ENCODE data around the gene CD248. TPM values are rescaled to one million over a fixed set of nuclear protein-coding genes. Genes with fewer than 3 reads are reported as not detected.

Gene CD248
- total RNA-seq, 4 donors from 2014 or later, result 2.6 to 36.2 (median 6.5) TPM

DNA sequence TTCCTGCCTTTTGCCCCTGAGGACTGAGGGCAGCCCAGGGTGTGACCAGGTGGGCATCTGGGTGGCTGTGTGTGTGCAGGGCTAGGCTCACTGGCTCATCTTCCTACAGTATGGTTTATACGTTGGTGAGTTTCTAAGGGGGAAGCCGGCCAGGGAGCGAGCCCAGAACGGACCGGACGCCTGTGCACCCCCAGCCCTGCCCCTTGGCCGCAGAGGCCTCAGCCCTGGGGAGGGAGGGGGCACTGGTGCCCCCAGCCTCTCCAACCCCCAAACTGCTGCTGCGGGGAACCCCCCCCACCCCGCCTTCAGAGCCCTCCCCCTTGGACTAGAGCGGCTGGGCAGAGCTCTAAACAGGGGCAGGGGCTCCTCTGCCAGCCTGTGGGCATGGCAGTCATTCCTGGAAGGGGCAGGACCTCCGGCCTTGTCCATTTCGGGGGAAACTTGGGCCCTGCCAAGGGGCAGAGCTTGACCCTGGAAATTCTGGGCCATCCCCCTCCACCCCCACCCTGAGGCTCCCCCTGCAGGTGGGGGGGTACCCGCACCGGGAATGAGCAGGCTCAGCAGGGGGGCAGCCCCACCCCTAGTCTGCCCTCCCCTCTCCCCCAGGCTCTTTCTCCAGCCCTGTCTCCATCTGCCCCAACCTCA lies 33.3 kb downstream of the CD248 start:
- intact Hi-C loops (cut with DNase I; ENCODE audit: low total_unique reads), result loop anchor here (10.0 kb wide), 1 partner anchor 59 kb away; no protein-coding TSS in a partner anchor
- WGBS, 2 donors (ENCODE audit: low coverage in 1 of 2), result 87% methylated on average over 14 of the region's 14 CpGs; no CpG with 5 or more reads in 1 of the 2 donors
- no peak for DNase-seq
- Histone ChIP-seq H3K4me1 (peaks cover 17 to 30% (median 23%) of the 10 kb centered on the region in 4 donors), H3K4me3 (no peak overlapping the region), H3K27me3 (no peaks in the 10 kb centered on the region), H3K9me3 (no peaks in the 10 kb centered on the region), H3K36me3 (no peaks in the 10 kb centered on the region), H3K27ac (no peak overlapping the region)
- TF ChIP-seq, protein P1, sequence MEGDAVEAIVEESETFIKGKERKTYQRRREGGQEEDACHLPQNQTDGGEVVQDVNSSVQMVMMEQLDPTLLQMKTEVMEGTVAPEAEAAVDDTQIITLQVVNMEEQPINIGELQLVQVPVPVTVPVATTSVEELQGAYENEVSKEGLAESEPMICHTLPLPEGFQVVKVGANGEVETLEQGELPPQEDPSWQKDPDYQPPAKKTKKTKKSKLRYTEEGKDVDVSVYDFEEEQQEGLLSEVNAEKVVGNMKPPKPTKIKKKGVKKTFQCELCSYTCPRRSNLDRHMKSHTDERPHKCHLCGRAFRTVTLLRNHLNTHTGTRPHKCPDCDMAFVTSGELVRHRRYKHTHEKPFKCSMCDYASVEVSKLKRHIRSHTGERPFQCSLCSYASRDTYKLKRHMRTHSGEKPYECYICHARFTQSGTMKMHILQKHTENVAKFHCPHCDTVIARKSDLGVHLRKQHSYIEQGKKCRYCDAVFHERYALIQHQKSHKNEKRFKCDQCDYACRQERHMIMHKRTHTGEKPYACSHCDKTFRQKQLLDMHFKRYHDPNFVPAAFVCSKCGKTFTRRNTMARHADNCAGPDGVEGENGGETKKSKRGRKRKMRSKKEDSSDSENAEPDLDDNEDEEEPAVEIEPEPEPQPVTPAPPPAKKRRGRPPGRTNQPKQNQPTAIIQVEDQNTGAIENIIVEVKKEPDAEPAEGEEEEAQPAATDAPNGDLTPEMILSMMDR (IDR thresholded peaks at IDR 0.05), result no peak
- no peak for TF ChIP-seq EP300 (IDR thresholded peaks at IDR 0.05; ENCODE audit: low read depth)
- no peak for TF ChIP-seq POLR2AphosphoS5 (IDR thresholded peaks at IDR 0.05)
- no peak for TF ChIP-seq POLR2A (IDR thresholded peaks at IDR 0.05)
- in situ Hi-C loops (cut with MboI; ENCODE audit: low pct_ligation_motif_present in 1 of 4, low pct_unique_long_range_greater_than_20kb in 1 of 4, low sequenced_read_pairs in 3 of 4), result loop anchor here in 1 of 4 donors (10.0 kb wide), 1 partner anchor 59 kb away; no protein-coding TSS in a partner anchor

DNA sequence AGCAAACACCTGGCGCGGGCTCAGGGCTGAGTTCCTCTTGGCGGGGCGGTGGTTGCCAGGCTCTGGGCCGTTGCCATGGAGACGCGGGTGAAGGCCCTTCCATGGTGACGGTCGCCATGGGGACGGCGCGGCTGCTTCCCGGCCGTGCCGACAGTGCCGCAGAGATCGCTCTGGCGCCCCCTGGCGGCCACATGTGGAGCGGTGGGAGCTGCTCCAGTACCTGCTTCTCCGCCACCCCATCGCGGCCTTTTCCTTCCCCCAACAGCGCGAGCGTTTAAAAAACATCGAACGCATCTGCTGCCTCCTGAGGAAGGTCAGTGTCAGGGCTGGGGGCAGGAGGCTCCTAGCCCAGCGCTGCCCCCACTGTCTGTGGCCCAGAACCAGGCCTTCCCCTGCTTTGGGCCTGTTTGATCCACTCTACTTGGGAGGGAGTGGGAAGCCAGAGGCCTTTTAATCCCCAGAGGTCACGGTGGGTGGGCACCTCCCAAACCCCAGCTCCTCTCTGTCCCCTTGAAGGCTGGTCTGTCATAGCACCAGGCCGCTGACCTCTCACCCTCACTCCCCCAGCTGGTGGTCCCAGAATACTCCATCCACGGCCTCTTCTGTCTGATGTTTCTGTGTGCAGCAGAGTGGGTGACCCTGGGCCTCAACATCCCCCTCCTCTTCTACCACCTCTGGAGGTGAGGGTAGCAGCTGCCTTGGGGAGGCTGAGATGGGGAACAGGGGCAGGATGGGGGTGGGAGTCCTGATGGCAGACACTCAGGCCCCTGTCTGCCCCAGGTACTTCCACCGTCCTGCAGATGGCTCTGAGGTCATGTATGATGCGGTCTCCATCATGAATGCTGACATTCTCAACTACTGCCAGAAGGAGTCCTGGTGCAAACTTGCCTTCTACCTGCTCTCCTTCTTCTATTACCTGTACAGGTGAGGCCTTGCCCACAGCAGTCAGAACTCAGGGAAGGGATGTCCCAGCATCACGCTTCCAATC lies 34.1 kb downstream of the CD248 start:
- no peak for TF ChIP-seq EP300 (IDR thresholded peaks at IDR 0.05; ENCODE audit: low read depth)
- TF ChIP-seq, protein P1 (IDR thresholded peaks at IDR 0.05), result peak; percentile 97 to 99 (median 98)
- TF ChIP-seq POLR2AphosphoS5 (IDR thresholded peaks at IDR 0.05), result peak in 2 of 3 donors; percentile 43 to 52
- no peak for TF ChIP-seq POLR2A (IDR thresholded peaks at IDR 0.05)
- Histone ChIP-seq H3K36me3 (no peaks in the 10 kb centered on the region), H3K27me3 (no peaks in the 10 kb centered on the region), H3K9me3 (no peaks in the 10 kb centered on the region), H3K27ac (no peak overlapping the region), H3K4me3 (no peak overlapping the region), H3K4me1 (peaks cover 14 to 26% (median 19%) of the 10 kb centered on the region in 4 donors)
- intact Hi-C loops (cut with DNase I; ENCODE audit: low total_unique reads), result loop anchor here (10.0 kb wide), 1 partner anchor 58 kb away; no protein-coding TSS in a partner anchor
- 33% methylated on average over 14 of the region's 35 CpGs; no CpG with 5 or more reads in 1 of the 2 donors for WGBS, 2 donors (ENCODE audit: low coverage in 1 of 2)
- DNase-seq, result peak; percentile 99
- in situ Hi-C loops (cut with MboI; ENCODE audit: low pct_ligation_motif_present in 1 of 4, low pct_unique_long_range_greater_than_20kb in 1 of 4, low sequenced_read_pairs in 3 of 4), result loop anchor here in 1 of 4 donors (10.0 kb wide), 1 partner anchor 58 kb away; no protein-coding TSS in a partner anchor

DNA sequence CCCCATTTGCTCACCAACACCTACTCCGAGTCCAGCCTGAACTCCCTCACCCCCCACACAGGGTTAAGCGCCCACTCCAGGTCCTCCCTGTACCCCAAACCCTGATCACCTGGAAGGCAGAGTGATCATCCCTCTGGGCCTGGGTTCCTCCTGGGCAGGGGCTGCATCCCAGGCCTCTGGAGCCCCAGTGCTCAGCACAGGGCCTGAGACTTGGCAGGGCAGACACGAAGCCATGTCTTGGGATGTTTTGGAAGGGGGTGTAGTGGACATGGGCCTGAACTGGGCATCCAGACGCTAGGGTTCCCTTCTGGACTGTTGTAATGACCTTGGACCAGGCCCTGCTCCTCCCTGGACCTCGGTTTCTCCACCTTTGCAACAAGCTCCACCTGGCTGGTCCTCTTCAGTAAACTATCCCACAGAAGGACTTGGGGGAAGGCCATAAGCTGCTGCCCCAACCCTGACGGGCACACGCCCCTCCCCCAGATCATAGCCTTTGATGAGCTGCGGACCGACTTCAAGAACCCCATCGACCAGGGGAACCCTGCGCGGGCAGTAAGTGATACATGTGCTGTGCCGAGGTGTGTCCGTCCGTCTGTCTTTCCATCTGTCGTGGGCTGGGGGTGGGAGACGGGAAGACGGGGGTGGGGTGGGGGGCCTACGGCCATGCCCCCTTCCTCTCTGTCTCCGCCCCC lies 34.9 kb downstream of the CD248 start:
- TF ChIP-seq POLR2A (IDR thresholded peaks at IDR 0.05) (no peak), POLR2AphosphoS5 (IDR thresholded peaks at IDR 0.05) (no peak), EP300 (IDR thresholded peaks at IDR 0.05; ENCODE audit: low read depth) (no peak)
- TF ChIP-seq, protein P1 (IDR thresholded peaks at IDR 0.05), result no peak
- Histone ChIP-seq H3K4me3 (no peak overlapping the region), H3K27ac (no peak overlapping the region), H3K36me3 (no peaks in the 10 kb centered on the region), H3K27me3 (no peaks in the 10 kb centered on the region), H3K4me1 (peaks cover 8 to 23% (median 18%) of the 10 kb centered on the region in 4 donors), H3K9me3 (no peaks in the 10 kb centered on the region)
- in situ Hi-C loops (cut with MboI; ENCODE audit: low pct_ligation_motif_present in 1 of 4, low pct_unique_long_range_greater_than_20kb in 1 of 4, low sequenced_read_pairs in 3 of 4), result loop anchor here in 1 of 4 donors (10.0 kb wide), 1 partner anchor 57 kb away; no protein-coding TSS in a partner anchor
- no peak for DNase-seq
- intact Hi-C loops (cut with DNase I; ENCODE audit: low total_unique reads), result loop anchor here (10.0 kb wide), 1 partner anchor 57 kb away; no protein-coding TSS in a partner anchor
- WGBS, 2 donors (ENCODE audit: low coverage in 1 of 2), result 25 to 92% methylated on average over 2 to 18 of the region's 20 CpGs
